ENCODE data around the gene RELA.
"Not testable (repeated sequence)": the region's sequence is repeated elsewhere in the genome, so short reads cannot be mapped to it uniquely, and the experiment has no call there.

Gene RELA

GRCh38 chr11:65646958-65647701, 15.6 kb downstream of the RELA start:
- DNase-seq: no peak

GRCh38 chr11:65646288-65646957, 16.3 kb downstream of the RELA start:
- no peak for DNase-seq

DNA sequence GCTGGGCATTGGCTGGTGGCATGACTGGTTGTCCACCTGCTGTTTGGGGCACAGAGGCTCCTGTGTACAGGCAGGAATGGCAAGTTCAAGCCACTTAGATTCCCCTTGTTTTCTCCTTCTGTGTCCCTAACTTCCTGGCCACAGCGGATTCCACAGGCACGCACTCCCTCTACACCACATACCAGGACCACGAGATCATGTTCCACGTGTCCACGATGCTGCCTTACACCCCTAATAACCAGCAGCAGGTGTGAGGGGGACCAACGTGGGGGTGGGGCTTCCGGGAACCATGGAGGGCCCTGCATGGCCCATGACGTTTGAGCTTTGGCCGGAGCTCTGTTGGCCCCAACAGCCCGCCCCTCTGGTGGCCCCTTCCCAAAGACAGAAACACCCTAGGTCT, 17.0 kb downstream of the RELA start:
- DNase-seq: no peak

GRCh38 chr11:65644837-65645236, 17.9 kb downstream of the RELA start:
- DNase-seq: no peak

- DNase-seq: no peak
Measured at GRCh38 chr11:65643971-65644370, 18.7 kb downstream of the RELA start.

DNA sequence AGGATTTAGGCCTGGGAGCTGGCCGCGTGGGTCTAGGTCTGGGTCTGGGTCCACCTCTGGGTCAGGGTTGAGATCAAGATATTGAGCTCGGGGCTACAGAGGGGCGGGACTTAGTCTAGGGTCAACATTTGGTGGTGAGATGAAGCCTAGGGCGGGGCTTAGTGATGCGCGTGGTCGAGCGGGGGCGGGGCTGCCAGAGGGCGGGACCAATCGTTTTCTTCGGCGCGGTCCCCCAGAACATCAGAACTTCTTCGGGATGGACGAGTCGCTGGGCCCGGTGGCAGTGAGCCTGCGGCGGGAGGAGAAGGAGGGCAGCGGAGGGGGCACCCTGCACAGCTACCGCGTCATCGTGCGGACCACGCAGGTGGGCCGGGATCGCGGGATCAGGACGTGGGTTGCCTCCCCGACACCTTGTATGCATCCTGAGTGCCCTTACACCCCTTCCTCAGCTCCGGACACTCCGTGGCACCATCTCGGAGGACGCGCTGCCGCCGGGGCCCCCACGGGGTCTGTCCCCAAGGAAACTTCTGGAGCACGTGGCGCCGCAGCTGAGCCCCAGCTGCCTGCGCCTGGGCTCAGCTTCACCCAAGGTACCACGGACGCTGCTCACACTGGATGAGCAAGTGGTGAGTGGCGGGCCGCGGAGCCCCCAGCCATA, 20.6 kb downstream of the RELA start:
- peak in 1 of 2 donors; percentile 23 for DNase-seq

DNA sequence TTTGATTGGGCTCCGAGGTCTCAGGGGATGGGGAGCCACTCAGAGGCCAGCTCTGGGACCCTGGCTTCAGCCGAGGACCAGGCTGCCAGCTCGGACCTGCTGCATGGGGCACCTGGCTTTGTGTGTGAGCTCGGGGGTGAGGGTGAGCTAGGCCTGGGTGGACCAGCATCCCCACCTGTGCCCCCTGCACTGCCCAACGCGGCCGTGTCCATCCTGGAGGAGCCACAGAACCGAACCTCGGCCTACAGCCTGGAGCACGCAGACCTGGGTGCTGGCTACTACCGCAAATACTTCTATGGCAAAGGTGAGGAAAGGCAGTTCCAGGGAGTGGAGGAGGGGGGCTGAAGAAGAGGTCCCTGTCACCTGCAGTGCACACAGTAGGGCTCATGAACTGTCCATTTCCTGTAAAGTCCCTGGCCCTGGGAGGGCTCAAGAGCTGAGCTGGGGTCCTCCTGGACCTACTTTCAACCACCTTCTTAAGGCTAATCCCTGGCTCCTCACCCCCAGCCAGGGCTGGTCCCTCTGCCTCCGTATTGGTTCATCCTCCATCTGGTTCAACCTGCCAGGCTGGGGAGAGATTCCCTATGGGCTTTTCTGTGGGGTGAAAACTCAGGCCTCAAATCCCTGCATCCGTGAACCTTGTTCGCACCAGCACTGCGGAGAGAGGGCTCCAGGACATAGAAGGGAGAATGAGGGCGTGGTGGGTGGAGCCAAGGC, 21.3 kb downstream of the RELA start:
- no peak for DNase-seq

DNA sequence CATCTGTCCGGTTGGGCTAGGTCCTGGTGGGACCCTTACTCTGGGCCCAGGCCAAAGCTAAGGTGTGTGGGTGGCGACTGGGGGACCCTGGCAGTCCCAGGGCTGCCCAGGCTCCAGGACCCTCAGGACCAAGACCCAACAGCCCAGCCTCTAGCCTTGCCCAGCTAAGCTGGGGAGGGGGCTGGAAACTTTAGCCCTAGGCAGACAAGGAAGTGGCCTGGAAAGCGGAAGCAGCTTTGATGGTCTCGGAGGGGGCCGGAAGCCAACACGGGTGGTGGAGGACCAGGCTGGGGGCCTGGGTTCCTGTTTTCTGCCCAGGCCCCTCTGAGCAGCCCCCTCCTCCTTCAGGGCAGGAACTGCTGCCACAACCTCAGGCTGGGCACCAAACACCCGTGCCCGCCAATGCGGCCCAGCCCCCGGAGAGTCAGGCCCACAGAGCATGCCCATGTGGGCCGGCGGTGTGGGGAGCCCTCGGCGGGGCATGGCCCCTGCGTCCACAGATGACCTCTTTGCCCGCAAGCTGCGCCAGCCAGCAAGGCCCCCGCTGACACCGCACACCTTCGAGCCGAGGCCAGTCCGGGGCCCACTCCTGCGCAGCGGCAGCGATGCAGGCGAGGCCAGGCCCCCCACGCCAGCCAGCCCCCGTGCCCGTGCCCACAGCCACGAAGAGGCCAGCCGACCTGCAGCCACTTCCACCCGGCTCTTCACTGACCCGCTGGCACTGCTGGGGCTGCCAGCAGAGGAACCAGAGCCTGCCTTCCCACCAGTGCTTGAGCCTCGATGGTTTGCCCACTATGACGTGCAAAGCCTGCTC, 22.0 kb downstream of the RELA start:
- DNase-seq: peak; percentile 21 to 37

- DNase-seq: no peak
Measured at GRCh38 chr11:65639623-65640482, 22.9 kb downstream of the RELA start.

DNA sequence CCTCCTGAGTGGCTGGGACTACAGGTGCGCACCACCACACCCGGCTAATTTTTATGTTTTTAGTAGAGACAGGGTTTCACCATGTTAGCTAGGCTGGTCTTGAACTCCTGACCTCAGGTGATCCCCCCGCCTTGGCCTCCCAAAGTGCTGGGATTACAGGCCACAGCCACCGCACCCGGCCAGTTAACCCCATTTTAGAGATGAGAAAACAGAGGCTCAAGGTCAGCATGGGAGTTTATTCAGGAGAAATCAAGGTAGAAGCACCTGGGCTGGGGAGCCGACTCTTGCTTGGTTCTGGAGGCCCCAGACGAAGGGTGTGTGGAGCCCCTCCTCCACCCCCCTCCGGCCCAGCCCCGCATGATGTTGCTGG, 23.5 kb downstream of the RELA start:
- DNase-seq: not testable (repeated sequence)

DNA sequence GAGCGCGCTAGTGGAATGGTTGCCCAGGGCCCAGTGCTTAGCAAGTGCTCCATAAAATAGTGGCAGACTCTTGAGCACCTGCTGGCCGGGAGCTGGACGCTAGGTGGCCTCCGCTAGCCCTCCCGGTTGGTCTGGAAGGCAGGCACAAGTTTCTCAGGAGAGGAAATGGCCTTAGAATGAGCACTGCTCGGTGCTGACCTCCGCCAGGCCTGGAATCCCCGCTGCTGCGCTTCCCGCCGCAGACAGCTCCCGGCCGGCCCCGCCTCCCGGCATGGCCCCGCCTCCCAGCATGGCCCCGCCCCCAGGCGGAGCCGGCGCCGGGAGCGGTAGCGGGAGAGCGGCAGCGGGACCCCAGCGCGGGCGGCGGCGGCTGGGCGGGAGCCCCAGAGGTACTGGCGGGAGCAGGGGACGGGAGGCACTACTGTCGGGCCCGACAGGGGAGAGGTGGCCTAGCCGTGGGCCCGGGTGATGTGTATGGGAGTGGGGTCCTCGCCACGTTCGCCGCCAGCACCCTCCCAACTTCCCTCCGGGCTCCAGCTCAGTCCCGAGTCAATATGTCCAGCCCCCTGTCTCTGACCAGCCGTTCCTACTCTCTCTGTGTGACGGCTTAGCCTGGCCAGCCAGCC, 24.8 kb downstream of the RELA start, which contains the start of gene SIPA1:
TSS of gene SIPA1 (plus strand) at position 308 of the 626 bp plus-strand sequence. CDS start 2,821 bp downstream, outside the sequence.
- peak; percentile 88 to 89 for DNase-seq

- DNase-seq: no peak
Measured at GRCh38 chr11:65637032-65637557, 25.6 kb downstream of the RELA start.

DNA sequence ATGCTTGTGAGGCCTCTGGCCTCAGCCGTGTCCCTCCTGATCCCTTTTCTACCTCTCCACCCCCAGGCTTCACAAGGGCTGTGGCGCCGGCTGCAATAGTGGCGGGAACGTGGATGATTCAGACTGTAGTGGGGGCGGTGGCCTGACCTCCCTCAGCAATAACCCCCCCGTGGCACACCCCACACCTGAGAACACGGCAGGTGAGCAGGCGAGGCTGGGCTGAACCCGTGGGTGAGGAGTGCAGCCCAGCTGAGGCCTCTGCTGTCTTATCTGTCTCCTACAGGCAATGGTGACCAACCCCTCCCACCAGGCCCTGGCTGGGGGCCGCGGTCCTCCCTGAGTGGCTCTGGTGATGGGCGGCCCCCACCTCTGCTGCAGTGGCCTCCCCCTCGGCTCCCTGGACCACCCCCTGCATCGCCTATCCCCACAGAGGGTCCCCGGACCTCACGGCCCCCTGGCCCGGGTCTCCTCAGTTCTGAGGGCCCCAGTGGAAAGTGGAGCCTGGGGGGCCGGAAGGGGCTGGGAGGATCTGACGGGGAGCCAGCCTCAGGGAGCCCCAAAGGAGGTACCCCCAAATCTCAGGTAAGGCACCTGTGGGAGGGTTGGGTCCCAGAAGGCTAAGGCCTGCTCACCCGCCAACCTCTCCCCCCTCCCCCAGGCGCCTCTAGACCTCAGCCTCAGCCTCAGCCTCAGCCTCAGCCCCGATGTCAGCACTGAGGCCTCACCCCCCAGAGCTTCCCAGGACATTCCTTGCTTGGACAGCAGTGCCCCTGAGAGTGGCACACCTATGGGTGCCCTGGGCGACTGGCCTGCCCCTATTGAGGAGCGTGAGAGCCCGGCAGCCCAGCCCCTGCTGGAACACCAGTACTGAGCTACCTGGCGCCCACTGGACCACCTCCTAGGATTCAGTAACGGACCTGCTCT, 26.3 kb downstream of the RELA start:
- DNase-seq: no peak

DNA sequence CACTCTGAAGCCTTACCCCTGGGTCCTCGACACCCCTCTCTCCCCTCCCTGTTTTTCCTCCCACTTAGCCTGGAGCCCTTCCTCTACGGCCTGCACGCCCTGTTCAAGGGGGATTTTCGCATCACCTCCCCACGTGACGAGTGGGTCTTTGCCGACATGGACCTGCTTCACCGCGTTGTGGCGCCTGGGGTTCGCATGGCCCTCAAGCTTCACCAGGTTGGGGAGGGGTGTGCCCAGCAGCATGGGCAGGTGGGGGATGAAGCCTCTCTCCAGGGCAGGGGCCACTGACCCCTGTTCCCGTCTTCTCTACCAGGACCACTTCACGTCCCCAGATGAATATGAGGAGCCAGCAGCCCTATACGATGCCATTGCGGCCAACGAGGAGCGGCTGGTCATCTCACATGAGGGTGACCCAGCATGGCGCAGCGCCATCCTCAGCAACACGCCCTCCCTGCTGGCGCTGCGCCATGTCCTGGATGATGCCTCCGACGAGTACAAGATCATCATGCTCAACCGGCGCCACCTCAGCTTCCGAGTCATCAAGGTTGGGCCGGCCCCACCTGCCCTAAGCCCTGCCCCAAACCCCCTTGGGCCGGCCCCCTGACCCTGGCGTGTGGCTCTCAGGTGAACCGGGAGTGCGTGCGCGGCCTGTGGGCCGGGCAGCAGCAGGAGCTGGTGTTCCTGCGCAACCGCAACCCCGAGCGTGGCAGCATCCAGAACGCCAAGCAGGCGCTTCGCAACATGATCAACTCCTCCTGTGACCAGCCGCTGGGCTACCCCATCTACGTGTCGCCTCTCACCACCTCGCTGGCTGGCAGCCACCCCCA, 27.6 kb downstream of the RELA start:
- DNase-seq: no peak

- DNase-seq: no peak
Measured at GRCh38 chr11:65634440-65634839, 28.3 kb downstream of the RELA start.

DNA sequence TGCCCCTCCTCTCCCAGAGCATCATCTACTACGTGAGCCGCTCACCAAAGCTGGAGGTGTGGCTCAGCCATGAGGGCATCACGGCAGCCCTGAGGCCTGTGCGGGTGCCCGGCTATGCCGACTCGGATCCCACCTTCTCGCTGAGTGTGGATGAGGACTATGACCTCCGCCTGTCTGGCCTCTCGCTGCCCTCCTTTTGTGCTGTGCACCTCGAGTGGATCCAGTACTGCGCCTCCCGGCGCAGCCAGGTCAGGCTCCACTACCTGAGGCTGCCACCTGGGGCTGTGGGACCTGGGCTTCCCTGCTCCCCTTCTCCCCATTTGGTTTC, 28.6 kb downstream of the RELA start:
- DNase-seq: no peak

DNA sequence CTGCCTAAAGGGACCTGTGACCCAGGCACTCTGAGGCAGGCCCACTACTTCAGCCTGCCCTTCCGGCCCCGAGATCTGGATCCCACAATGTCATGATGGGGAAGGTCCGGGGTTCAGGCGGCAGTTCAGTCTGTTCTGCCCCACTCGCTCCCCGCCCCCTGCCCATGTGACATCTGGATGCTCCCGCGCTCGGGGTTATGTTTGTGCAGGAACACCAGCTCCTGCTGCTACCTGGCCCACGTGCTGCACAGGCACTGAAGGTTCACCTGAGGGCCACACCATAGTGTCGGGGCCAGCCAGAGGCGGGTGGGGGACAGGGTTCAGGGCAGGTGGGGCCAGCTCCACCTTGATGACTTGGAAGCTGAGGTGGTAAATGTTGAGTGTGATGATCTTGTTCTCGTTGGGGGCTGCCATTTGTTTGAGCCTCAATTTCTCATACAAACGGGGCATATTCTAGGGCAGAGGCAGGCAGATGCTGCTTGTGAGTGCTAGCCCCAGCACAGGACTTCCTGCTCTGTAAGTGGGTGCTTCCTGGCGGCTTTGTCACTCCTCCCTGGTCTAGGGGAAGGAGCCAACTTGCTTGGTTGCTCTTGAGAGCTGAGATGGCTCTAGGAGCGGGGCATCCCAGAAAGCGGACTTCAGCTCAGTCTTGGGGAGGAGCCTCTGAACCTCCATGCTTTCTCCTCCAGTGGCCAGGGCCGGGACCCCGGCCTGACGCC, 29.2 kb downstream of the RELA start:
- no peak for DNase-seq

- DNase-seq: no peak
Measured at GRCh38 chr11:65630215-65630614, 32.5 kb downstream of the RELA start.

All from inflammatory macrophage treated with lipopolysaccharide for 1 hour (primary cell).